Measurements from ENCODE around the gene MROH7.

The MROH7 gene

GRCh38 chr1:54742282-54742681 lies 100.7 kb downstream of the MROH7 start:
- DNase-seq (ENCODE audit: low read depth) = no peak

- DNase-seq (ENCODE audit: low read depth) = no peak
These were observed 102.0 kb downstream of the MROH7 start for GRCh38 chr1:54743416-54744226.

- DNase-seq (ENCODE audit: low read depth) = no peak
These were observed 103.1 kb downstream of the MROH7 start for GRCh38 chr1:54744696-54745095.

DNA sequence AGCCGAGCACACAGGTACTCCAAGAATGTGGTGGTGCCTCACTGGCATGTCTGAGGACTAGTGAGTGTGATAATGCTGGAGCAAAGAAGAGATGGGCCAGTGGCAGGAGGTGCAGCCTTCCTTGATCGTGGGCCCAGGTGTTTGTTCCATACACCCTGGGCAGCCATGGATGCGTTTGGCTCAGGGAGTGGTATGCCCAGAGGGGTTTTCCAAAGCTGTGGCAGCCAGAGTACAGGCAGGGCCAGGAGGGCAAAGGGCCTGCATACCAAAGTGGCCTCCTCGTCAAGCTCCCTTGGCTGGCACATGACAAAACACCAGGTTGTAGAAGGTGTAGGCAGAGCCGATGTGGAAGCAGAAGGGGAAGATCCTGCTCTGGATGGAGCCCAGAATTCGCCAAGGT lies 103.7 kb downstream of the MROH7 start:
- no peak for DNase-seq (ENCODE audit: low read depth)

GRCh38 chr1:54745864-54746263 lies 104.3 kb downstream of the MROH7 start:
- DNase-seq (ENCODE audit: low read depth) = no peak

DNA sequence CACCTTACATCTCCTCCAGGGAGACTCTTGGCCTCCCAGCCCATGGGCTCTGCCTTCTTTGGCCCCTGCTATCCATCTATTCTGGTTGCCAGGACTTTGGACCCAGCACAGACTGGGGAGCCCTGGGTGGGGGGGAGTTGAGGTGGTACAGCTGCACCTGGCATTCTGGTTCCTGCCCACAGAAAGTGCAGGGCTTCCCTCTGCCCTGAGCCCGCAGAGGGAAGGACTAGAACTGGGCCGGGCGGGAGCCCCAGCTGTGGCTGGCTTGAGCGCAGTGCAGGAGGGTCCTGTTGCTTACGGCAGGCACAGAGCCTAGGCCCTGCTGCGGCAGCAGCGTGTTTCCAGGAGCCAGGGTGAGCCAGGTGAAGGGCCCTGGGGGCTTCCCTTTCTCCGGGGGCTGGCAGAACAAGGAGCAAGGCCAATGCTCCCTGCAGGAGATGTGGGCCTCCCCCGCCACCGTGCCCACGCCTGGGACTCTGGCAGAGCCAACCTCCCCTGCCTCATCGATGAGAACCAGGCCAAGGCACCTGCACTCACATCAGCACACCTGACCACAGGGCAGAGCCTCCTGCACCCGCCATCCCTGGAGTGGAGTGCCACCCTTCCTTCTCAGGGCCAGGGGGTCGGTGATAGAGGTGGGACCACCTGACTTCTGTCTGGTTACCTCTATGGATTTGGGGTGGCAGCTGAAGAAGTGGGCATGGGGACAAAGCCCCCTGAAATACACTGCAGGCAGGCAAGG lies 106.7 kb downstream of the MROH7 start:
- DNase-seq (ENCODE audit: low read depth) = no peak

GRCh38 chr1:54750596-54750995 lies 109.0 kb downstream of the MROH7 start:
- no peak for DNase-seq (ENCODE audit: low read depth)

- no peak for DNase-seq (ENCODE audit: low read depth)
These were observed 109.8 kb downstream of the MROH7 start for GRCh38 chr1:54751426-54751825.

DNA sequence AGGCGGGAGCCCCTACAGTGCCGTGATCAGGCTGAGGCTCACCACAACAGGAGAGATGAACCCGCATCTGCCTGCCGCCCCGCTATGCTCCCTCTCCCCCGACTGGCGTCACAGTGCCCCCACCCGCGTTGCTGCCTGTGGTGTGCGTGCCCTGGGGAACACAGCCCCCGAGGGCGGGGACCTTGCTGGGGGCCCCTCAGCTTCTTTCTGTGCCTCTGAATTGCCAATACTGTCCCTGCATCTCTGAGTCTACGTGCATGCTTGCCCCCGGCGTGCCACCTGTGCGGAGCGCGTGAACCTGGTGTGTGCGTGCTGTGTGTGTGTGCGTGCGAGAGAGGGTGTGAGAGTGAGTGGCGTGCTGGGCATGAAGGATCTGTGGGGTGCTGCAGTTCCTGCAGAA lies 112.5 kb downstream of the MROH7 start:
- DNase-seq (ENCODE audit: low read depth) = no peak

DNA sequence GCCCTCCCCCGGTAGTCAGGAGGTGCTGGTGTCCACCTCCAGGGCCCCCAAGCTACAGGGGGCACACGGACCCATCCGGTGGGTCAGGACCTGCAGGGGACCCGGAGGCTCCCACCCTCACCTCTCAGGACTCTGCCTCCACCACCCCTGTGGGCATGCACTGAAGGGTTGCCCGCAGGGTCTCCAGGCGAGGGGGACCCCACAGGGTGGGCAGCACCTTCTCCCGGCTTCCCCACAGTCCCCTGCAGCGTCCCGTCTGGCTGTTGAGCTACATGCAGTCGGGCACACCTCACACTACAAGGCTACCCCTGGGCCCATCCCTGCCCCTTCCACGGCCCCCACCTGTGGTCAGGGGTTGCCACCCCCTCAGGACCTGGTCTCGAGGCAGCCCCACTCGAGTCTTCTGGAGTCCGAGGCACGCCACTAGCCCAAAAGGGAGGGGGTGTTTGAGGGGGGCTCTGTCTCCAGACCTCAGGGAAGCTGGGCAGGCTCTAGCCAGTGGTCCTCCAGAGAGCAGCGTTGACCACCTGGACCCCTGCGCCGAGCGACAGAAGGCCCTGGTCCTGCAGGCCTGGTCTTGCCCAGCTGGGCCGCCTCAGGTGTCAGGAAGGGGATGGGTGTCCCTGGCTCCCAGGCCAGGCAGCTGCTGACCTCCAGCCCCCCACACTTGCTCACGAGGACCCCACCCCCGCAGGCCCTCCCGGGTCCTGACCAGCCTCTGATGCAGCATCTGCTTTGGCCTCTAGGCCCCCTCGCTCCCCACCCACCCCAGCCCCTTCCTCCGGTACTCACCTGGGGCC lies 113.1 kb downstream of the MROH7 start:
- DNase-seq (ENCODE audit: low read depth) = no peak

- DNase-seq (ENCODE audit: low read depth) = no peak
These were observed 116.2 kb downstream of the MROH7 start for GRCh38 chr1:54757833-54758232.

- no peak for DNase-seq (ENCODE audit: low read depth)
These were observed 117.2 kb downstream of the MROH7 start for GRCh38 chr1:54758678-54759348.

Data from CMK (cell line).